Cardiac muscle cell (in vitro differentiated cells and primary cell): ENCODE results near the gene ANKS1A. TPM values are rescaled to one million over a fixed set of nuclear protein-coding genes. Genes with fewer than 3 reads are reported as not detected.
"Not testable (repeated sequence)": the region's sequence is repeated elsewhere in the genome, so short reads cannot be mapped to it uniquely, and the experiment has no call there.

Source experiments
- DNase-seq, 2 donors: peaks; one replicate each; pipeline versions ENCODE4 v3.0.0 to v3.0.0-alpha.2; 2010 to 2017; ENCODE audit warnings: low read depth in 1 of 2, low spot score in 1 of 2
- H3K27ac ChIP-seq: fragments of 200-600 bp; sonication (generic); 2 replicates; pipeline ENCODE4 v1.5.1; 2016
- H3K27me3 ChIP-seq: fragments of 200-600 bp; sonication (generic); 2 replicates; pipeline ENCODE4 v1.6.0; 2016; ENCODE audit warnings: control low read depth
- H3K36me3 ChIP-seq: fragments of 200-600 bp; sonication (generic); 2 replicates; pipeline ENCODE4 v1.5.1; 2016; ENCODE audit warnings: control low read depth
- H3K4me1 ChIP-seq: fragments of 200-600 bp; sonication (generic); 2 replicates; pipeline ENCODE4 v1.8.1; 2017; ENCODE audit warnings: low read depth, mild to moderate bottlenecking, mixed run types
- H3K4me3 ChIP-seq: fragments of 200-600 bp; sonication (generic); 2 replicates; pipeline ENCODE4 v1.5.1; 2016; ENCODE audit warnings: mild to moderate bottlenecking
- H3K9me3 ChIP-seq: fragments of 200-600 bp; sonication (generic); 2 replicates; pipeline ENCODE4 v1.5.1; 2017; ENCODE audit warnings: low read depth, mild to moderate bottlenecking, control low read depth
- polyA plus RNA-seq: library from polyadenylated mRNA; unstranded; fragments of >200 nt; fragmentation: Nextera tagmentation; extraction: Ambion mirVana; gene quantifications from 2 replicates; pipeline ENCODE4 v1.2.1, GENCODE V29; 2016
- total RNA-seq: library from RNA; depleted of rRNA; stranded (reverse); fragments of >200 nt; gene quantifications from 2 replicates; pipeline ENCODE4 v1.2.3, GENCODE V29; 2016
- TF ChIP-seq, protein P1 (sequence below): IDR thresholded peaks from 2 replicates; pipeline ENCODE4 v1.5.1; 2012; ENCODE audit warnings: low read depth, mild to moderate bottlenecking, low read length

Gene ANKS1A
- total and polyA plus RNA-seq, 2 experiments from 2014 or later = 11.3 to 27.2 TPM

DNA sequence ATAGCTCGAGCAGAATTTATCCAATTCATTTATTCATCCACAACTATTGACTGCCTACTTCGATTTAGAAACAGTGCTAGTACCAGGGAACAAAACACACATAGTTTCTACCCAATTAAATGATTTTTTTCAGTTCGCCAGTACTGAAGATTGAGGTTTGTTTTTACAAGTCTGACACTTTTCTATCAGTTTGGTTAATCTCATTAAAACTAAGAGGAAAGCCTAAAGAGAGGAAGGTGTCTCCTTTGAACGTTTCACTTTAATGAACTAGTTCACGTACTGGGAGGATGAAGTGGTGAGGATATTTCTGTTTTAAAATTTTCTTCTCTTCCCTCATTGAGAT lies 570 bp upstream of the ANKS1A start:
- TF ChIP-seq, protein P1, sequence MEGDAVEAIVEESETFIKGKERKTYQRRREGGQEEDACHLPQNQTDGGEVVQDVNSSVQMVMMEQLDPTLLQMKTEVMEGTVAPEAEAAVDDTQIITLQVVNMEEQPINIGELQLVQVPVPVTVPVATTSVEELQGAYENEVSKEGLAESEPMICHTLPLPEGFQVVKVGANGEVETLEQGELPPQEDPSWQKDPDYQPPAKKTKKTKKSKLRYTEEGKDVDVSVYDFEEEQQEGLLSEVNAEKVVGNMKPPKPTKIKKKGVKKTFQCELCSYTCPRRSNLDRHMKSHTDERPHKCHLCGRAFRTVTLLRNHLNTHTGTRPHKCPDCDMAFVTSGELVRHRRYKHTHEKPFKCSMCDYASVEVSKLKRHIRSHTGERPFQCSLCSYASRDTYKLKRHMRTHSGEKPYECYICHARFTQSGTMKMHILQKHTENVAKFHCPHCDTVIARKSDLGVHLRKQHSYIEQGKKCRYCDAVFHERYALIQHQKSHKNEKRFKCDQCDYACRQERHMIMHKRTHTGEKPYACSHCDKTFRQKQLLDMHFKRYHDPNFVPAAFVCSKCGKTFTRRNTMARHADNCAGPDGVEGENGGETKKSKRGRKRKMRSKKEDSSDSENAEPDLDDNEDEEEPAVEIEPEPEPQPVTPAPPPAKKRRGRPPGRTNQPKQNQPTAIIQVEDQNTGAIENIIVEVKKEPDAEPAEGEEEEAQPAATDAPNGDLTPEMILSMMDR = no peak
- peak overlapping the region; percentile 87 for H3K27ac ChIP-seq
- peaks cover 6% of the 10 kb centered on the region for H3K4me1 ChIP-seq
- no peaks in the 10 kb centered on the region for H3K27me3 ChIP-seq
- DNase-seq = no peak
- H3K36me3 ChIP-seq = no peaks in the 10 kb centered on the region
- H3K4me3 ChIP-seq = peak overlapping the region; percentile 96
- no peaks in the 10 kb centered on the region for H3K9me3 ChIP-seq

DNA sequence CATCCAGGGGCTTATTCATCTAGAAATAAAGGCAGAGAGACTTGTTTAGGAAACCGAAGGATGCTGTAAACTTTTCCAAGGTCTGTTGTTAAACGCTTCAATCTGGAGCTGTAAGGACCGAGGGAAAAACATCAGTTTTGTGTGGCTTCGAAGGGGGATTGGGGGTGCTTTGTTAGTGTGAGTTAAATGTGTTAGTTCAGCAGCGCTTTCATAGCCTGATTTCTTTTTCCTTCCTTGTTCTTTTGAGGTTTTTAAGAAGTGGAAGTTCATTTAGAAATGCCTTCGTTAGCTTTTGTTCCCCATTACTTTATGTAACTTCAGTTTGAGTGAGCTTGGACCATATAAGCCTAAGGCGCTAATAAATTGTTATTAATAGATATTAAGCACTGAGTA lies 1.5 kb downstream of the ANKS1A start:
- Histone ChIP-seq H3K27ac (no peak overlapping the region), H3K36me3 (no peaks in the 10 kb centered on the region), H3K4me3 (peak overlapping the region; percentile 96), H3K9me3 (no peaks in the 10 kb centered on the region), H3K4me1 (peaks cover 6% of the 10 kb centered on the region), H3K27me3 (no peaks in the 10 kb centered on the region)
- no peak for DNase-seq
- TF ChIP-seq, protein P1 = no peak

GRCh38 chr6:34891296-34891695 lies 2.2 kb downstream of the ANKS1A start:
- no peaks in the 10 kb centered on the region for H3K9me3 ChIP-seq
- no peaks in the 10 kb centered on the region for H3K27me3 ChIP-seq
- no peak overlapping the region for H3K4me3 ChIP-seq
- no peak overlapping the region for H3K27ac ChIP-seq
- H3K36me3 ChIP-seq = no peaks in the 10 kb centered on the region
- DNase-seq = no peak
- TF ChIP-seq, protein P1 = no peak
- peaks cover 6% of the 10 kb centered on the region for H3K4me1 ChIP-seq

DNA sequence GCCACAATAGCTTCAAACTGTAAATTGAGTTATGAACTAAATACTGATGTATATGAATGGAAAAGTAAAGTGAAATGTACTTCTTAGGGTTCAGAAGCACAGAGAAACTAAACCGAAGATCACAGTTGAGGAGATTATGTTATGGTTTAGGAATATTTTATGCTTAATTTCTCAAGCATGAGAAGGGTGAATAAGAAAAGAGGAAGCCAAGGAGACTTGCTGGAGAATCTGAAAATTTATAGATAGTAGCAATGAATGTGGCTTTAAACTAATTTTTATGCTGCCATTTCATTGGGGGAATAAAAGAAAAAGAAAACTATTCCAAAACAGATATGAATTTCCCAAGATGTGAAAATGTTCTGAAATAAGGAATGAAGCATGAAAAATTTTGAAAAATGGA lies 5.6 kb downstream of the ANKS1A start:
- no peaks in the 10 kb centered on the region for H3K36me3 ChIP-seq
- no peaks in the 10 kb centered on the region for H3K9me3 ChIP-seq
- TF ChIP-seq, protein P1 = no peak
- no peaks in the 10 kb centered on the region for H3K27me3 ChIP-seq
- H3K4me3 ChIP-seq = no peak overlapping the region
- no peaks in the 10 kb centered on the region for H3K4me1 ChIP-seq
- no peak for DNase-seq
- H3K27ac ChIP-seq = no peak overlapping the region

- TF ChIP-seq, protein P1 = no peak
- Histone ChIP-seq H3K27ac (no peak overlapping the region), H3K36me3 (no peaks in the 10 kb centered on the region)
These were observed 8.1 kb downstream of the ANKS1A start for GRCh38 chr6:34897130-34897529.

GRCh38 chr6:34897716-34898115 lies 8.7 kb downstream of the ANKS1A start:
- no peak for DNase-seq
- Histone ChIP-seq H3K27ac (no peak overlapping the region), H3K9me3 (no peaks in the 10 kb centered on the region), H3K36me3 (no peaks in the 10 kb centered on the region), H3K4me3 (no peak overlapping the region), H3K27me3 (no peaks in the 10 kb centered on the region), H3K4me1 (no peaks in the 10 kb centered on the region)
- TF ChIP-seq, protein P1 = no peak

More at GRCh38 chr6:34897130-34897529, 8.1 kb downstream of the ANKS1A start:
- DNase-seq = no peak
- H3K9me3 ChIP-seq = no peaks in the 10 kb centered on the region
- H3K4me3 ChIP-seq = no peak overlapping the region
- no peaks in the 10 kb centered on the region for H3K4me1 ChIP-seq
- no peaks in the 10 kb centered on the region for H3K27me3 ChIP-seq

DNA sequence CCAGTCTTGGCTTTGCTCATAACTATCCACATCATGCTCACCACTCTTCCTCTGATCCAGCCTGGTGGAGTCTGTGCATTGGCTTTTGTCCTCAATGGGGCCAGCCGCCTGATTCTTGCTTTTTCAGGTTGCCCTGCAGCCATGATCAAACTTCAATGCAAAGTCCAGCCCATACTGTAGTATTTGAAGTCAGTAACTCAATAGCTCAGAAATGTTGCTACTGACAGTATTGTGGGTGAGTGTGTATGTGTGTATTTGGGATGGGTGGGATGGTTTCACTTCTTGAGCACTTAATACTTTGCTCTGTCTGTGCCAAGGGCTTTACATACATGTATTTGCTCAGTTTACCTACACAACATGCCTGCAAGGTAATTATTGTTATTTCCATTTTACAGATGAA lies 10.7 kb downstream of the ANKS1A start:
- not testable (repeated sequence) for DNase-seq, H3K27me3 ChIP-seq, H3K36me3 ChIP-seq, H3K27ac ChIP-seq, H3K9me3 ChIP-seq, H3K4me3 ChIP-seq, H3K4me1 ChIP-seq
